Fibroblast of mammary gland (primary cell): ENCODE data around the gene APC.

Source experiments
- DNase-seq: peaks from one replicate; pipeline ENCODE4 v3.0.0-alpha.2; 2010; ENCODE audit warnings: low read depth
- H3K4me3 ChIP-seq: 2 replicates; pipeline ENCODE4 v1.5.1; 2011; ENCODE audit warnings: low read depth, mild to moderate bottlenecking, low read length, moderate library complexity; ENCODE audit not compliant: control insufficient read depth
- TF ChIP-seq, protein P1 (sequence below): conservative IDR thresholded peaks from 2 replicates; pipeline ENCODE4 v1.5.1; 2011; ENCODE audit warnings: low read depth, low read length, inconsistent platforms; ENCODE audit not compliant: control insufficient read depth, insufficient read depth

Gene APC

DNA sequence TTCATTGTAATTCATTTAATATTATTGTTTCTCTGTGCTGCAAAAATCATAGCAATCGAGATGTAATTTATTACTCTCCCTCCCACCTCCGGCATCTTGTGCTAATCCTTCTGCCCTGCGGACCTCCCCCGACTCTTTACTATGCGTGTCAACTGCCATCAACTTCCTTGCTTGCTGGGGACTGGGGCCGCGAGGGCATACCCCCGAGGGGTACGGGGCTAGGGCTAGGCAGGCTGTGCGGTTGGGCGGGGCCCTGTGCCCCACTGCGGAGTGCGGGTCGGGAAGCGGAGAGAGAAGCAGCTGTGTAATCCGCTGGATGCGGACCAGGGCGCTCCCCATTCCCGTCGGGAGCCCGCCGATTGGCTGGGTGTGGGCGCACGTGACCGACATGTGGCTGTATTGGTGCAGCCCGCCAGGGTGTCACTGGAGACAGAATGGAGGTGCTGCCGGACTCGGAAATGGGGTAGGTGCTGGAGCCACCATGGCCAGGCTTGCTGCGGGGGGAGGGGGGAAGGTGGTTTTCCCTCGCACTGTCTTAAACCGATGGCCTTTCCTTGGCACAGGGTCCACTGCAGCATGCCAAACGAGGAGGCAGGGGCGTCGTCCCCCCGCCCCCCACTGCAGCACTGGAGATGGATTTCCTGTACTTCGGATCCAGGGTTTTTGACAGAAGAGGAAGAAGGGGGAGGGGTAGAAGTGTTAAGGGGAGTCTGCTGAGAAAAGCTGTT, at the start of gene APC:
APC (plus strand) TSS at position 423 of the 728 bp plus-strand sequence. CDS start 17,006 bp downstream, outside the sequence.
- peak within 1 kb of the TSS; percentile 87 for H3K4me3 ChIP-seq
- TF ChIP-seq, protein P1, sequence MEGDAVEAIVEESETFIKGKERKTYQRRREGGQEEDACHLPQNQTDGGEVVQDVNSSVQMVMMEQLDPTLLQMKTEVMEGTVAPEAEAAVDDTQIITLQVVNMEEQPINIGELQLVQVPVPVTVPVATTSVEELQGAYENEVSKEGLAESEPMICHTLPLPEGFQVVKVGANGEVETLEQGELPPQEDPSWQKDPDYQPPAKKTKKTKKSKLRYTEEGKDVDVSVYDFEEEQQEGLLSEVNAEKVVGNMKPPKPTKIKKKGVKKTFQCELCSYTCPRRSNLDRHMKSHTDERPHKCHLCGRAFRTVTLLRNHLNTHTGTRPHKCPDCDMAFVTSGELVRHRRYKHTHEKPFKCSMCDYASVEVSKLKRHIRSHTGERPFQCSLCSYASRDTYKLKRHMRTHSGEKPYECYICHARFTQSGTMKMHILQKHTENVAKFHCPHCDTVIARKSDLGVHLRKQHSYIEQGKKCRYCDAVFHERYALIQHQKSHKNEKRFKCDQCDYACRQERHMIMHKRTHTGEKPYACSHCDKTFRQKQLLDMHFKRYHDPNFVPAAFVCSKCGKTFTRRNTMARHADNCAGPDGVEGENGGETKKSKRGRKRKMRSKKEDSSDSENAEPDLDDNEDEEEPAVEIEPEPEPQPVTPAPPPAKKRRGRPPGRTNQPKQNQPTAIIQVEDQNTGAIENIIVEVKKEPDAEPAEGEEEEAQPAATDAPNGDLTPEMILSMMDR, result no peak
- DNase-seq, result peak; percentile 87

DNA sequence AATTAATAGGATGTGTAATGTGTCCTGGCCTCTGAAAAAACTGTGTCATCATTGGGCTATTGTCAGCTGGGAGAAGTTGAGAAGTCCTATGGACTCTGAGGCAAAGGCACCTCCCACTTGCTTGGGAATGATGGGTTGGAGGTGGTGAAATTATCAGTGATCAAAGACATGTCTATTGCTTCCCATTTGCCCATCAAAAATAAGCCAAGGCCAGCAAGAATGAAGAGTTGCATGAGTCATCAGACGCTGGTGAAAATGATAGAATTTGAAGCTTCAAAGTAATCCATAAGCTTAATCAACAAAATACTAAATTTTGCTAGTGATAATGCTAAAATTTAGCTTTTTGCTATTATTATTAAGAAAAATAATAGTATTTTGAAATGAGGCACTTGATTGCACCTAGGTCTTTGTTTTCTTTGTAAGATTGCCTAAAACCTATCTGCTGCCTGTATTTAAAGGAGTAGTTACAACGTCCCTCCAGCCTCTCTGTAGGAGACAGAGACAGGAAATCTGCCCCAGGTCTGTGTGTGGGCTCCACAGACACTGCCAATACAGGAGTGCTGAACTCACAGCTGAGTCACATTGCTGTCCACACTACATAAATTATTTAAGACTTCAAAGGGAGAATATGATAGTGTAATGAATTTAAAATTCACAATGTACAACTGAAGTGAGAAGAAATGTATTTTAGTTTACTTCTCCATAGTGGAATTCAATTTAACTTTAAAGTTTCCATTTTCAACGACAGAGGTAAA, 48.4 kb upstream of the APC start:
- H3K4me3 ChIP-seq, result no peak overlapping the region
- peak; percentile 72 for DNase-seq
- TF ChIP-seq, protein P1, result no peak

DNA sequence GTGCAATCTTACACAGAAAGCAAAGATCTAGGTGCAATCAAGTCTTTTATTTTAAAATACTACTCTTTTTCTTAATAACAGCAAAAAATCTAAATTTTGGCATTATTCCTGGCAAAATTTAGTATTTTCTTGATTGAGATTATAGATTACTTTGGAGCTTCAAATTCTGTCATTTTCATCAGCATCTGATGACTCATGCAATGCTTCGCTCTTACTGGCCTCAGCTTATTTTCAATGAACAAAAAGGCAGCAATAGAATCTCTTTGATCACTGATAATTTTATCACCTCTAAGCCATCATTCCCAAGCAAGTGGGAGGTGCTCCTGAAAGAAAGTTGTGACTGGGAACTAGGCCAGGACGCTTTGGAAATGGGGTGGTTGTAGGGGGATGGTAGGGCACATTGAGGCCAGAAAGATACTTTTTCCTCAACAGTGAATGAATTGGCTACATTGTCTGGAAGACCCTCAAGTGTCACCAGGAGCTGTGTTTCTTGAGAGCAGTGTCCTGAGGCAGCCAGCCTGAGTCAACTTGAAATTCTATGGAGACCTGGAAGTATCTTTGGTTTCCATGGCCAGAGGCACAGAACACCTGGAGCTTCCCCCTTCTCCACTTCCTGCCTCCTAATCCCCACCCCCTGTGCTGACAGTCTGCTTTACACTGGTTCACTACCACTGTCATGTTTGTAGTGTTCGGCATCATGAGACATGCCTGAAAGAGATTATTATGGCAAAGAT, 46.9 kb upstream of the APC start:
- no peak for DNase-seq
- TF ChIP-seq, protein P1, result no peak
- H3K4me3 ChIP-seq, result no peak overlapping the region

DNA sequence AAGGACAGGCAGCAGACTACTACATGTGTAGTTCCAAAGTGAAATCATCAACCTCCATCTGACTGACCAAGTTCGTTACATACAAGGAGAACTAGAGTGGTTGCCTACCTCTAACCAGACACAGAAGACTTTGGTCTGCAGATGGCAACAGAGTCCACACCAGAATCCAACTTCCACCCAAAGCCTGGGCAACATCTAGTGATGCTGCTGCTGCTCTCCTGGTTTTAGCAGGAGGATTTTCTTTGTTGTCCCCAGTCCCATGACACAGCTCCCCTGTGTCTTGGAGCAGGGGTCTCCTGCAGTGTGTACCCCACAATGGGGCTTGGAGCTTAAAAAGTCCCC, 46.4 kb upstream of the APC start:
- no peak for DNase-seq
- TF ChIP-seq, protein P1, result no peak
- H3K4me3 ChIP-seq, result no peak overlapping the region

DNA sequence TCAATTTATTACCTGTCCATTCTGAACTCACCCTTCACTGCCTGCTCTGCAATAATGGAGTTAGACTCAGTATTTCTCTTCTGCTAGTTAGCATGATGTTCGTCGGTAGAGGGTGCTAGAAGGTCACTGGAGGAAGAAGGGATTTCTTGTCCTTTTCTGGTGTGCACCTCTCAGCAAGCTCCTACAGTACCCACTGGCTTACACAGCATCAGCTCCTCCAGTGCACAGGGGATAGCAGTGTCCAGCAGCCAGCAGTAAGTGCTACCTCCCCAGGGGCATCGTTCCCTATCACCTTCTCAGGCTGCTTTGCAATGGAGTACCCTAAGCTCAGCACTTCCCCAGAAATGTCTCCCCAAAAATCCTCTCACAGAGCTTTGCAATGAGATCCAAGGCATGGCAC, 45.9 kb upstream of the APC start:
- no peak overlapping the region for H3K4me3 ChIP-seq
- DNase-seq, result peak; percentile 60
- TF ChIP-seq, protein P1, result peak; percentile 56

DNA sequence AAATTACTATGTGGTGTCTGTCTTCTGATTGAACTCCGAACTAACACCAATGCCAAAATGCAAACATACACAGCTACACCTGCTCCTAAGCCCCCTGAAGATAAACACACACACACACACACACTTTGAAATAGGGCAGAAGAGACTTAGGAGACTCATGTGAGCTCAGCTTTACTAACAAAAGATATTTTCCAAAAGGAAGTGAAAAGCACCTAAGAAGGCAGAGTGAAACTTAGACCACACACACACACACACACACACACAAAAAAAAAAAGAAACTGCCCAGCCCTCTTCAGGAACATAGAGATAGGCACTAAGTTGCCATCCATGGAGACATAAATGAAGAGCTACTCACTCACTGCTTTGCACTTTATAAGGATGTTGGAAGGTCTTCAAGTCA, 45.2 kb upstream of the APC start:
- TF ChIP-seq, protein P1, result no peak
- no peak overlapping the region for H3K4me3 ChIP-seq
- DNase-seq, result no peak
